Muscle of leg (tissue), 11 donors: ENCODE measurements around the gene CFAP119. TPM values are rescaled to one million over a fixed set of nuclear protein-coding genes. Genes with fewer than 3 reads are reported as not detected.

Experiments used
- DNase-seq: peaks from one replicate; pipeline ENCODE4 v3.0.0; 2013
- H3K27ac ChIP-seq: one replicate; pipeline ENCODE4 v1.5.1; 2013; ENCODE audit warnings: mild to moderate bottlenecking, low read length, control low read depth
- H3K27me3 ChIP-seq: one replicate; pipeline ENCODE4 v1.6.1; 2013; ENCODE audit warnings: low read length; ENCODE audit not compliant: control insufficient read depth, insufficient read depth
- H3K36me3 ChIP-seq: one replicate; pipeline ENCODE4 v1.6.1; 2013; ENCODE audit warnings: low read length; ENCODE audit not compliant: control insufficient read depth, insufficient read depth
- H3K4me1 ChIP-seq: one replicate; pipeline ENCODE4 v1.6.1; 2013; ENCODE audit warnings: low read length; ENCODE audit not compliant: control insufficient read depth, insufficient read depth
- H3K4me3 ChIP-seq: one replicate; pipeline ENCODE4 v1.5.1; 2013; ENCODE audit warnings: low read length, control low read depth
- H3K9me3 ChIP-seq: replicated peaks from 2 replicates; pipeline ENCODE4 v1.6.1; 2013; ENCODE audit warnings: low read depth, low read length; ENCODE audit not compliant: control insufficient read depth
- WGBS: methylation state at CpG from one replicate; pipeline ENCODE4 v1.1.5; 2013; ENCODE audit warnings: missing lambda C conversion rate; ENCODE audit not compliant: insufficient coverage; 5-methylcytosine and 5-hydroxymethylcytosine counted together
- polyA plus RNA-seq, 8 donors: library from polyadenylated mRNA; unstranded; fragments of 120-200 nt; gene quantifications; one replicate each; pipeline versions ENCODE4 v1.2.1 to v1.2.3, GENCODE V29; 2013; ENCODE audit warnings: inconsistent platforms in 1 of 8, low replicate concordance in 1 of 8; ENCODE audit not compliant: insufficient read length in 8 of 8, insufficient read depth in 1 of 8
- total RNA-seq: library from RNA; stranded (reverse); fragments of 120-200 nt; gene quantifications from one replicate; pipeline ENCODE4 v1.2.4, GENCODE V29; 2013

The CFAP119 gene
- total and polyA plus RNA-seq, 9 donors = 1.6 to 3.5 (median 2.5) TPM

GRCh38 chr16:30771726-30772125 is 9.9 kb upstream of the CFAP119 start:
- no peaks in the 10 kb centered on the region for H3K27me3 ChIP-seq
- H3K4me3 ChIP-seq = no peak overlapping the region
- H3K27ac ChIP-seq = no peak overlapping the region
- H3K9me3 ChIP-seq = no peaks in the 10 kb centered on the region
- H3K4me1 ChIP-seq = peaks cover 18% of the 10 kb centered on the region
- WGBS = 81% methylated on average over 13 of the region's 14 CpGs
- peak; percentile 6 for DNase-seq
- peaks cover 79% of the 10 kb centered on the region for H3K36me3 ChIP-seq

- H3K36me3 ChIP-seq = peaks cover 96% of the 10 kb centered on the region
- no peak overlapping the region for H3K27ac ChIP-seq
- H3K4me1 ChIP-seq = peaks cover 3% of the 10 kb centered on the region
- H3K4me3 ChIP-seq = no peak overlapping the region
- H3K9me3 ChIP-seq = no peaks in the 10 kb centered on the region
- DNase-seq = no peak
- WGBS = 91% methylated on average over 9 of the region's 17 CpGs
- H3K27me3 ChIP-seq = no peaks in the 10 kb centered on the region
Measured at GRCh38 chr16:30769379-30770089, 7.7 kb upstream of the CFAP119 start.

- Histone ChIP-seq H3K36me3 (peaks cover 96% of the 10 kb centered on the region), H3K4me3 (no peak overlapping the region), H3K4me1 (no peaks in the 10 kb centered on the region), H3K27ac (no peak overlapping the region), H3K9me3 (no peaks in the 10 kb centered on the region), H3K27me3 (no peaks in the 10 kb centered on the region)
- WGBS = 96% methylated on average over 23 of the region's 23 CpGs
- DNase-seq = no peak
Measured at GRCh38 chr16:30768583-30769181, 6.8 kb upstream of the CFAP119 start.

GRCh38 chr16:30767767-30768465 is 6.1 kb upstream of the CFAP119 start:
- 88% methylated on average over 10 of the region's 18 CpGs for WGBS
- DNase-seq = no peak
- H3K27me3 ChIP-seq = no peaks in the 10 kb centered on the region
- H3K4me1 ChIP-seq = peaks cover 6% of the 10 kb centered on the region
- no peaks in the 10 kb centered on the region for H3K9me3 ChIP-seq
- no peak overlapping the region for H3K4me3 ChIP-seq
- H3K36me3 ChIP-seq = peaks cover 96% of the 10 kb centered on the region
- H3K27ac ChIP-seq = no peak overlapping the region

- Histone ChIP-seq H3K36me3 (peaks cover 87% of the 10 kb centered on the region), H3K27ac (no peak overlapping the region), H3K4me1 (peaks cover 9% of the 10 kb centered on the region), H3K4me3 (no peak overlapping the region), H3K9me3 (no peaks in the 10 kb centered on the region), H3K27me3 (no peaks in the 10 kb centered on the region)
- 94% methylated on average over 3 of the region's 4 CpGs for WGBS
- no peak for DNase-seq
Measured at GRCh38 chr16:30766933-30767284, 5.0 kb upstream of the CFAP119 start.

- peaks cover 81% of the 10 kb centered on the region for H3K36me3 ChIP-seq
- H3K4me3 ChIP-seq = no peak overlapping the region
- no peaks in the 10 kb centered on the region for H3K9me3 ChIP-seq
- WGBS = 91% methylated on average over 27 of the region's 29 CpGs
- no peaks in the 10 kb centered on the region for H3K27me3 ChIP-seq
- no peak for DNase-seq
- peaks cover 11% of the 10 kb centered on the region for H3K4me1 ChIP-seq
- H3K27ac ChIP-seq = no peak overlapping the region
Measured at GRCh38 chr16:30766206-30766932, 4.5 kb upstream of the CFAP119 start.

- no peaks in the 10 kb centered on the region for H3K27me3 ChIP-seq
- no peak overlapping the region for H3K27ac ChIP-seq
- no peak overlapping the region for H3K4me3 ChIP-seq
- no peak for DNase-seq
- 100% methylated on average over 1 of the region's 12 CpGs for WGBS
- H3K4me1 ChIP-seq = peaks cover 18% of the 10 kb centered on the region
- H3K9me3 ChIP-seq = no peaks in the 10 kb centered on the region
- H3K36me3 ChIP-seq = peaks cover 70% of the 10 kb centered on the region
Measured at GRCh38 chr16:30764816-30765465, 3.1 kb upstream of the CFAP119 start.

GRCh38 chr16:30764086-30764485 is 2.2 kb upstream of the CFAP119 start:
- H3K27ac ChIP-seq = no peak overlapping the region
- no peak overlapping the region for H3K4me3 ChIP-seq
- peaks cover 18% of the 10 kb centered on the region for H3K4me1 ChIP-seq
- H3K36me3 ChIP-seq = peaks cover 62% of the 10 kb centered on the region
- no peak for DNase-seq
- WGBS = 84% methylated on average over 10 of the region's 11 CpGs
- no peaks in the 10 kb centered on the region for H3K9me3 ChIP-seq
- no peaks in the 10 kb centered on the region for H3K27me3 ChIP-seq

GRCh38 chr16:30762991-30763725 is 1.3 kb upstream of the CFAP119 start:
- peak overlapping the region; percentile 94 for H3K27ac ChIP-seq
- no peak for DNase-seq
- no peaks in the 10 kb centered on the region for H3K27me3 ChIP-seq
- WGBS = 78% methylated on average over 10 of the region's 15 CpGs
- no peaks in the 10 kb centered on the region for H3K9me3 ChIP-seq
- peaks cover 18% of the 10 kb centered on the region for H3K4me1 ChIP-seq
- H3K36me3 ChIP-seq = peaks cover 53% of the 10 kb centered on the region
- peak overlapping the region; percentile 90 for H3K4me3 ChIP-seq
